GM18870 (cell line): ENCODE results near the gene SUMO3.

Source experiments
- ATAC-seq: cut with Tn5 transposase; IDR thresholded peaks from one replicate; pipeline ENCODE4 v1.9.1; 2021; ENCODE audit warnings: moderate library complexity; ENCODE audit not compliant: unreplicated experiment

SUMO3 gene

GRCh38 chr21:44762221-44763049 is 55.4 kb downstream of the SUMO3 start:
- ATAC-seq, result no peak

GRCh38 chr21:44761747-44762208 is 56.1 kb downstream of the SUMO3 start:
- ATAC-seq, result no peak

- no peak for ATAC-seq
Observed at GRCh38 chr21:44761011-44761729, 56.7 kb downstream of the SUMO3 start.

- ATAC-seq, result no peak
Observed at GRCh38 chr21:44760376-44760775, 57.5 kb downstream of the SUMO3 start.

- no peak for ATAC-seq
Observed at GRCh38 chr21:44759628-44760285, 58.1 kb downstream of the SUMO3 start.

- ATAC-seq, result no peak
Observed at GRCh38 chr21:44758781-44759627, 58.9 kb downstream of the SUMO3 start.

GRCh38 chr21:44758141-44758561 is 59.7 kb downstream of the SUMO3 start:
- ATAC-seq, result no peak

GRCh38 chr21:44757731-44758130 is 60.1 kb downstream of the SUMO3 start:
- ATAC-seq, result no peak

- no peak for ATAC-seq
Observed at GRCh38 chr21:44756423-44757185, 61.3 kb downstream of the SUMO3 start.
